ENCODE data around the gene MCTP1.

- TF ChIP-seq, protein P1, sequence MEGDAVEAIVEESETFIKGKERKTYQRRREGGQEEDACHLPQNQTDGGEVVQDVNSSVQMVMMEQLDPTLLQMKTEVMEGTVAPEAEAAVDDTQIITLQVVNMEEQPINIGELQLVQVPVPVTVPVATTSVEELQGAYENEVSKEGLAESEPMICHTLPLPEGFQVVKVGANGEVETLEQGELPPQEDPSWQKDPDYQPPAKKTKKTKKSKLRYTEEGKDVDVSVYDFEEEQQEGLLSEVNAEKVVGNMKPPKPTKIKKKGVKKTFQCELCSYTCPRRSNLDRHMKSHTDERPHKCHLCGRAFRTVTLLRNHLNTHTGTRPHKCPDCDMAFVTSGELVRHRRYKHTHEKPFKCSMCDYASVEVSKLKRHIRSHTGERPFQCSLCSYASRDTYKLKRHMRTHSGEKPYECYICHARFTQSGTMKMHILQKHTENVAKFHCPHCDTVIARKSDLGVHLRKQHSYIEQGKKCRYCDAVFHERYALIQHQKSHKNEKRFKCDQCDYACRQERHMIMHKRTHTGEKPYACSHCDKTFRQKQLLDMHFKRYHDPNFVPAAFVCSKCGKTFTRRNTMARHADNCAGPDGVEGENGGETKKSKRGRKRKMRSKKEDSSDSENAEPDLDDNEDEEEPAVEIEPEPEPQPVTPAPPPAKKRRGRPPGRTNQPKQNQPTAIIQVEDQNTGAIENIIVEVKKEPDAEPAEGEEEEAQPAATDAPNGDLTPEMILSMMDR (IDR thresholded peaks at IDR 0.05) = no peak
- TF ChIP-seq POLR2A (IDR thresholded peaks at IDR 0.05) = no peak
Observed at GRCh38 chr5:95223566-95224258, 61.2 kb downstream of the MCTP1 start.

All from tibial nerve (tissue), 3 donors.